Bone marrow (tissue), 2 donors: ENCODE results near the gene RPLP2.

Experiments
- DNase-seq, 2 donors: peaks; one replicate each; lab custom pipeline; 2025; lab: John Stamatoyannopoulos, UW

The RPLP2 gene

GRCh38 chr11:836700-837099 is 26.9 kb downstream of the RPLP2 start:
- no peak for DNase-seq

GRCh38 chr11:837189-837989 is 27.6 kb downstream of the RPLP2 start:
- no peak for DNase-seq

GRCh38 chr11:837990-838307 is 28.2 kb downstream of the RPLP2 start:
- DNase-seq: no peak

GRCh38 chr11:838441-839279 is 28.9 kb downstream of the RPLP2 start:
- no peak for DNase-seq

- DNase-seq: no peak
Observed at GRCh38 chr11:839280-839623, 29.5 kb downstream of the RPLP2 start.

GRCh38 chr11:839875-840617 is 30.3 kb downstream of the RPLP2 start:
- DNase-seq: no peak

GRCh38 chr11:841981-842369 is 32.2 kb downstream of the RPLP2 start:
- no peak for DNase-seq

GRCh38 chr11:842370-843002 is 32.7 kb downstream of the RPLP2 start, which contains the start of the genes POLR2L and TSPAN4:
POLR2L (minus strand) TSS chr11:842529; CDS start chr11:842508, 21 bp downstream.
TSPAN4 (plus strand) TSS chr11:842852; CDS start chr11:850305, 7,453 bp downstream.
- DNase-seq: peak; percentile 56 to 98

- no peak for DNase-seq
Observed at GRCh38 chr11:843086-843734, 33.4 kb downstream of the RPLP2 start.

- DNase-seq: no peak
Observed at GRCh38 chr11:843818-844692, 34.3 kb downstream of the RPLP2 start.

- no peak for DNase-seq
Observed at GRCh38 chr11:844693-845644, 35.2 kb downstream of the RPLP2 start.

- no peak for DNase-seq
Observed at GRCh38 chr11:845872-846495, 36.2 kb downstream of the RPLP2 start.

GRCh38 chr11:846496-847098 is 36.8 kb downstream of the RPLP2 start:
- DNase-seq: no peak

GRCh38 chr11:847876-848275 is 38.1 kb downstream of the RPLP2 start:
- DNase-seq: no peak

- DNase-seq: no peak
Observed at GRCh38 chr11:848380-848931, 38.7 kb downstream of the RPLP2 start.

- no peak for DNase-seq
Observed at GRCh38 chr11:849104-849824, 39.5 kb downstream of the RPLP2 start.

- DNase-seq: no peak
Observed at GRCh38 chr11:849951-850774, 40.4 kb downstream of the RPLP2 start.
